Measurements from ENCODE around the gene PDE8B.
A peak's percentile ranks its signal among the peaks of the same experiment; 100 is the strongest.

Gene PDE8B, protein sequence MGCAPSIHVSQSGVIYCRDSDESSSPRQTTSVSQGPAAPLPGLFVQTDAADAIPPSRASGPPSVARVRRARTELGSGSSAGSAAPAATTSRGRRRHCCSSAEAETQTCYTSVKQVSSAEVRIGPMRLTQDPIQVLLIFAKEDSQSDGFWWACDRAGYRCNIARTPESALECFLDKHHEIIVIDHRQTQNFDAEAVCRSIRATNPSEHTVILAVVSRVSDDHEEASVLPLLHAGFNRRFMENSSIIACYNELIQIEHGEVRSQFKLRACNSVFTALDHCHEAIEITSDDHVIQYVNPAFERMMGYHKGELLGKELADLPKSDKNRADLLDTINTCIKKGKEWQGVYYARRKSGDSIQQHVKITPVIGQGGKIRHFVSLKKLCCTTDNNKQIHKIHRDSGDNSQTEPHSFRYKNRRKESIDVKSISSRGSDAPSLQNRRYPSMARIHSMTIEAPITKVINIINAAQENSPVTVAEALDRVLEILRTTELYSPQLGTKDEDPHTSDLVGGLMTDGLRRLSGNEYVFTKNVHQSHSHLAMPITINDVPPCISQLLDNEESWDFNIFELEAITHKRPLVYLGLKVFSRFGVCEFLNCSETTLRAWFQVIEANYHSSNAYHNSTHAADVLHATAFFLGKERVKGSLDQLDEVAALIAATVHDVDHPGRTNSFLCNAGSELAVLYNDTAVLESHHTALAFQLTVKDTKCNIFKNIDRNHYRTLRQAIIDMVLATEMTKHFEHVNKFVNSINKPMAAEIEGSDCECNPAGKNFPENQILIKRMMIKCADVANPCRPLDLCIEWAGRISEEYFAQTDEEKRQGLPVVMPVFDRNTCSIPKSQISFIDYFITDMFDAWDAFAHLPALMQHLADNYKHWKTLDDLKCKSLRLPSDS
- 0 reads per million in 3 donors for total RNA-seq

DNA sequence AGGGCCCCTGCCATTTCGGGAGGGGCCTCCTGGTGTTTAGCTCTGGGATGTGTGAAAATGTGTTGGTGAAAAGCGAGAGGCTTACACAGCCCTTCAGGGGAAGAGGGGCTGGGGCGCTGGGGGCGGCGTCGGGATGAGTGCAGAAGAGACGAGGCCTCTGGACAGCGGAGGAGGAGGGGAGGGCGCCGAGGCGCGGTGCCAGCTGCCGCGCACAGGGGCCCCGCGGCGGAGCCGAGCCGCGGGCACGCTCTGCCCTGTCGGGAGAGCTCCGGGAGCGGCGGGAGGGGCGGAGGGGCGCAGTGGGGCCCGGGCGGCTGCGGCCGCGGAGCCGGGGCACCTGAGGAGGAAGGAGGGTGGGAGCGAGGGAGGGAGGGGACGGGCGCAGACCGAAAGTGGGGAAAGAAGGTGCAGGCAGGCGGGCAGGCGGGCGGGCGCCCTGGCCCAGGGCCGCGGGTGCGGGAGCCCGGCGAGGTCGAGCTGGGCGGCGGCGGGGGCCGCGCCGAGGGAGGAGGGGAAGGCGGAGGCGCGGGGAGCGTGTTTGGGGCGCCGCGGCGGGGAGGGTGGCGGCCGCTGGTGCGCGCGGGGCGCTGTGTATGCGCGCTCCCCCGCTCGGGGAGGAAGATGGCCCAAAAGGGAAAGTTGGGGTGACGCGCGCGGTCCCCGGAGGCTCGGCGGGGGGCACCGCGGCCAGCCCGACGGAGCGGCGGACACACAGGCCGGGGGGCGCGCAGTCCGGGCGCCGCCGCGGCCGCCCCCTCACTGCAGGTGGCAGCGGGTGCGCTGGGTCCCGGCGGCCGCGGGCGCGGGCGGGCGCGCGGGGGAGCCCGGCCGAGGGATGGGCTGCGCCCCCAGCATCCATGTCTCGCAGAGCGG is at the start of gene PDE8B:
PDE8B (plus strand) TSS at position 590 of the 873 bp plus-strand sequence; CDS start at position 836, 246 bp downstream.
- Histone ChIP-seq H3K4me1 (ENCODE audit: control insufficient read depth, insufficient read depth, low read length, poor library complexity, severe bottlenecking) (peaks cover 9% of the 10 kb centered on the region), H3K27me3 (replicated peaks; ENCODE audit: control insufficient read depth, insufficient read depth, low read length, poor library complexity, severe bottlenecking) (peaks cover 19% of the 10 kb centered on the region), H3K9me3 (ENCODE audit: control insufficient read depth, low read length) (no peaks in the 10 kb centered on the region), H3K4me3 (ENCODE audit: insufficient read depth, low read depth, low read length, poor library complexity, severe bottlenecking) (peak within 1 kb of the TSS; percentile 28), H3K27ac (ENCODE audit: insufficient read depth, low read length, poor library complexity, severe bottlenecking) (no peak within 1 kb of the TSS), H3K36me3 (ENCODE audit: control insufficient read depth, insufficient read depth, low read length) (no peaks in the 10 kb centered on the region)
- no peak for DNase-seq

DNA sequence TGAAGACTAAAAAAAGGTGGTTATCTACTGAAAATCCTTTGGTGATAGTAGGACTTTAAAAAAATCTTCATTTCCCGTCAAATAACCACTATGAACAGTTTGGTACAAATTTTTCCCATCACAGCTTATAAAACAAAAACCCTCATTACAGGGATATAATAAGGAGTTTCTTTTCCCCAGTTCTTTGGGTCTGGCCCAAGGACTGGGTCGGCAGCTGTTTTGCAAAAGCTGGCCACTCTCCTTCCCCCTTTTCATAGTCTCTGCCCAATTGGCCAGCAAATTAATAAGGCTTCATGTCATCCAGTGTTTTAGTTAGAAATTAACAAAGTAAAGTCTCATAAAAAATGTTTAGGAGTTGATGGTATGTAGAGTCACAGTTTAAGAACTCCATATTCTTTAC is 47.0 kb upstream of the PDE8B start:
- H3K4me1 ChIP-seq (ENCODE audit: control insufficient read depth, insufficient read depth, low read length, poor library complexity, severe bottlenecking), result no peaks in the 10 kb centered on the region
- H3K9me3 ChIP-seq (ENCODE audit: control insufficient read depth, low read length), result no peaks in the 10 kb centered on the region
- no peaks in the 10 kb centered on the region for H3K27me3 ChIP-seq (replicated peaks; ENCODE audit: control insufficient read depth, insufficient read depth, low read length, poor library complexity, severe bottlenecking)
- no peak overlapping the region for H3K27ac ChIP-seq (ENCODE audit: insufficient read depth, low read length, poor library complexity, severe bottlenecking)
- DNase-seq, result no peak
- no peaks in the 10 kb centered on the region for H3K36me3 ChIP-seq (ENCODE audit: control insufficient read depth, insufficient read depth, low read length)
- no peak overlapping the region for H3K4me3 ChIP-seq (ENCODE audit: insufficient read depth, low read depth, low read length, poor library complexity, severe bottlenecking)

DNA sequence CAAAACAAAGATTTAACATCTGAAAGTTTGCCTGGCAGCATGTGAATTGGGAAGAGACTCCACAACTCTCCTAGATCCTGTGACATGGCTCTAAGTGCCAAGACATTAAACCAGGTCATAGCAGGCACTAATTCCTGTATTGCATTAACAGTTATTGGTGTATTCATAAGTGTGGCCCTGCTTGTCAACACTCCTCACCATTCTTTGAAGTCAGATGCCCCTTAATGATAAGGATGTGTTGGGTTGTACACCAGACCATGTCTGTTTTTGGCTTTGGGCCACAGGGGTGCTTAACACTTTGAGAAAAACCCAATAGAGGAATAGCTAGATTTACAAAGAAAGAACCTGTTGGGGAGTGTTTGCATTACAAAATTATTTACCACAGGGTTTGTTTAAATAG is 43.4 kb upstream of the PDE8B start:
- no peak for DNase-seq
- H3K36me3 ChIP-seq (ENCODE audit: control insufficient read depth, insufficient read depth, low read length), result no peaks in the 10 kb centered on the region
- no peak overlapping the region for H3K27ac ChIP-seq (ENCODE audit: insufficient read depth, low read length, poor library complexity, severe bottlenecking)
- H3K9me3 ChIP-seq (ENCODE audit: control insufficient read depth, low read length), result no peaks in the 10 kb centered on the region
- H3K4me1 ChIP-seq (ENCODE audit: control insufficient read depth, insufficient read depth, low read length, poor library complexity, severe bottlenecking), result no peaks in the 10 kb centered on the region
- H3K4me3 ChIP-seq (ENCODE audit: insufficient read depth, low read depth, low read length, poor library complexity, severe bottlenecking), result no peak overlapping the region
- H3K27me3 ChIP-seq (replicated peaks; ENCODE audit: control insufficient read depth, insufficient read depth, low read length, poor library complexity, severe bottlenecking), result no peaks in the 10 kb centered on the region

DNA sequence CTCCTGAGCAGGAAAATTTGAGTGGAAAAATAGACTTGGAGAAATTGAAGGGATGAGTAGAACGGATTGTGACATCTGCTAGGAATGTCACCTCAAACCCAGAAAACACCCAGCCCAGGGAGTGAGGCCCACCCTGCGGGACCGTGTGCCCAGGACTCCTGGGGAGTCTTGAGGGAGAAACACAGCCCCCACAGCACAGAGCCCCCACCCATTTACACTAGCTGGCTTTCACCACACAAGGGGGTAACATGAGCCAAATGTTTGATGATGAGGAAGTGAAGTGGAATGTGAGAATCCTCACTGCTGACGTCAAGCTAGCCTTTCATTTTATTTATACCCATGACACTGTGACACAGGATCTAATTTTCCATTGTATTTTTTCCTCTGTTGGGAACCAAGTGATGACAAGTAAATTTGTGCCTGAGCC is 42.8 kb upstream of the PDE8B start:
- no peak overlapping the region for H3K4me3 ChIP-seq (ENCODE audit: insufficient read depth, low read depth, low read length, poor library complexity, severe bottlenecking)

DNA sequence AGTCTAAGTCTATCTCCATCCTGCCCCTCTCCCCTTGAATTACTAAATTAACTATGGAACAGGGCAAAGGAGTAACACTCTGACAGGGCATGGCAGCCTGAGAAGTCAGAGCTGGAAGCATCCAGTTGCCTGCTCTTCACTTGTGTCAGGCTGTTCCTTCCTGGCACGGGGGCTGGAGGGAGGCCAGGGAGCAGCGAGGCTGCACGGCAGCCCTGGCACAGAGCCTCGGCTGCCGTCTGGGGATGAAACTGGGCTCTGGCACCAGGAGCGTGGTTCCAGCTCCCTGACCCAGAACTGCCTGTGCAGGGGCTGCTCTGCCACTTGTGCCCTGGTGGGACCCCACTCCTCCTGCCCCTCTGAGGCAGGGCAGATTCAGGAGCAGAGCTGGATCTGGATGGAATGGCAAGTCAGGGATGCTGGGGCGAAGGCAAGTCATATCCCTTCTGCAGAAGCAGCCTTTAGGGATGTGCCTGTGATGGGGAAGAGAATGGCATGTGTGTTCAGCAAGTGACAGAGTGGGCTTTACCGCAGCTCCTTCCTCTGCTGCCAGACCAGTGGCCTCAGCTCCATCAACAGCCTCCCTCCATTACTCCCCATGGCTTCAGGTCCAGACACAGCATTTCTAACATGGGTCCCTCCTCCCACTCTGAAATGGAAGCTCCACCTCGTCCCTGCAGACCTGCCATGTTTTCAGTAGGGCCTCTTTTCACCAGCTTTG is 42.2 kb upstream of the PDE8B start:
- no peak overlapping the region for H3K27ac ChIP-seq (ENCODE audit: insufficient read depth, low read length, poor library complexity, severe bottlenecking)
- H3K4me1 ChIP-seq (ENCODE audit: control insufficient read depth, insufficient read depth, low read length, poor library complexity, severe bottlenecking), result no peaks in the 10 kb centered on the region
- no peaks in the 10 kb centered on the region for H3K27me3 ChIP-seq (replicated peaks; ENCODE audit: control insufficient read depth, insufficient read depth, low read length, poor library complexity, severe bottlenecking)
- no peaks in the 10 kb centered on the region for H3K9me3 ChIP-seq (ENCODE audit: control insufficient read depth, low read length)
- H3K4me3 ChIP-seq (ENCODE audit: insufficient read depth, low read depth, low read length, poor library complexity, severe bottlenecking), result no peak overlapping the region
- DNase-seq, result no peak
- H3K36me3 ChIP-seq (ENCODE audit: control insufficient read depth, insufficient read depth, low read length), result no peaks in the 10 kb centered on the region

More for the DNA sequence above, 42.8 kb upstream of the PDE8B start:
- Histone ChIP-seq H3K4me1 (ENCODE audit: control insufficient read depth, insufficient read depth, low read length, poor library complexity, severe bottlenecking) (no peaks in the 10 kb centered on the region), H3K9me3 (ENCODE audit: control insufficient read depth, low read length) (no peaks in the 10 kb centered on the region), H3K36me3 (ENCODE audit: control insufficient read depth, insufficient read depth, low read length) (no peaks in the 10 kb centered on the region), H3K27ac (ENCODE audit: insufficient read depth, low read length, poor library complexity, severe bottlenecking) (no peak overlapping the region), H3K27me3 (replicated peaks; ENCODE audit: control insufficient read depth, insufficient read depth, low read length, poor library complexity, severe bottlenecking) (no peaks in the 10 kb centered on the region)
- DNase-seq, result no peak

DNA sequence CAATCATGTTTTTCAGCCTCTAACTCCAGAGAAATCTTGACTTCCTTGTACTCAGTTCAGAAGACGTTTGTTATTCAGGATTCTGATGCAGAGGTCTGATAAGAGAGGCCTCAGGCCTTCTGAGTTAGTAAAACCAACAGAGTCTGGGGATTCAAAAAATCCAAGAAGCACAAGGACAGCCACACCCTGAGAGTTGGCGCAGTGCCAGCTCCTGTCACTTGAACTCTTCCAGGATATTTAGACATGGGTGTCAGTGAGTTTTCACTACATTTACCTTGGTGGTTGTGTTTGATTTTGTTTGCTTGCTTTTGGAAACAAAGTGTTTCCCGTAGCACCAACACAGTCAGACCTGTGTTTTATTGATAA is 41.6 kb upstream of the PDE8B start:
- no peaks in the 10 kb centered on the region for H3K4me1 ChIP-seq (ENCODE audit: control insufficient read depth, insufficient read depth, low read length, poor library complexity, severe bottlenecking)
- DNase-seq, result no peak
- H3K27ac ChIP-seq (ENCODE audit: insufficient read depth, low read length, poor library complexity, severe bottlenecking), result no peak overlapping the region
- H3K36me3 ChIP-seq (ENCODE audit: control insufficient read depth, insufficient read depth, low read length), result no peaks in the 10 kb centered on the region
- H3K27me3 ChIP-seq (replicated peaks; ENCODE audit: control insufficient read depth, insufficient read depth, low read length, poor library complexity, severe bottlenecking), result no peaks in the 10 kb centered on the region
- no peaks in the 10 kb centered on the region for H3K9me3 ChIP-seq (ENCODE audit: control insufficient read depth, low read length)
- H3K4me3 ChIP-seq (ENCODE audit: insufficient read depth, low read depth, low read length, poor library complexity, severe bottlenecking), result no peak overlapping the region

DNA sequence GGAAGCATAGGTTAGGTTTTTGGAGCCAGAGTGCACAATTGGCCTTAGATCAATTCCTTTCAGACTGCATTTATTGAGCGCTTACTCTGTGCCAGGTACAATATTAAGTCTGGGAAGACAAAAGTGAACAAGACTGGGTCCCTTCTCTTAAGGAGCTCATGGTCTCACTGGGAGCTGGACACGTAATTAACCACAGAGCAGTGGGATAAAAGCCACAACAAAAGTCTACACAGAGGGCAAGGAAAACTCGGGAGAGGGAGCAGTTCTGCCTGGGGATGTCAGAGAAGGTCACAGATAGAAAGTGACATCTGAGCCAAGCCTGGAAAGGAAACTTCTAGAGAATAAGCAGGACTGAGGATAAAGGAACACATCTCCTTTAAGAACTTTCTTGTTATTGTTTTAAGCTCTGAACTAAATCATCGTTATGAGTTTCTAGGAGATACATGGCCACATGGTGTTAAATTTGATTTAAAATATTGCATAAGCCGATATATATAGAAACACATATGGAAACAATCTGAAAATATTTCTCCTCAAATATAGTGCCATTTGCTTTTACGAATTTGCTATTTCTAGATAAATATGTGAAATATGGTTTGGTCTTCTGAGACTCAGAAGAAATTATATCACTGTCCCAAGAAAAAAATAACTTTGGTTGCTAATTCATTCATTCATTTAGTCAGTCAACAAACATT is 40.1 kb upstream of the PDE8B start:
- Histone ChIP-seq H3K27ac (ENCODE audit: insufficient read depth, low read length, poor library complexity, severe bottlenecking) (no peak overlapping the region), H3K4me3 (ENCODE audit: insufficient read depth, low read depth, low read length, poor library complexity, severe bottlenecking) (no peak overlapping the region), H3K4me1 (ENCODE audit: control insufficient read depth, insufficient read depth, low read length, poor library complexity, severe bottlenecking) (no peaks in the 10 kb centered on the region), H3K9me3 (ENCODE audit: control insufficient read depth, low read length) (no peaks in the 10 kb centered on the region), H3K27me3 (replicated peaks; ENCODE audit: control insufficient read depth, insufficient read depth, low read length, poor library complexity, severe bottlenecking) (no peaks in the 10 kb centered on the region), H3K36me3 (ENCODE audit: control insufficient read depth, insufficient read depth, low read length) (no peaks in the 10 kb centered on the region)
- DNase-seq, result no peak

DNA sequence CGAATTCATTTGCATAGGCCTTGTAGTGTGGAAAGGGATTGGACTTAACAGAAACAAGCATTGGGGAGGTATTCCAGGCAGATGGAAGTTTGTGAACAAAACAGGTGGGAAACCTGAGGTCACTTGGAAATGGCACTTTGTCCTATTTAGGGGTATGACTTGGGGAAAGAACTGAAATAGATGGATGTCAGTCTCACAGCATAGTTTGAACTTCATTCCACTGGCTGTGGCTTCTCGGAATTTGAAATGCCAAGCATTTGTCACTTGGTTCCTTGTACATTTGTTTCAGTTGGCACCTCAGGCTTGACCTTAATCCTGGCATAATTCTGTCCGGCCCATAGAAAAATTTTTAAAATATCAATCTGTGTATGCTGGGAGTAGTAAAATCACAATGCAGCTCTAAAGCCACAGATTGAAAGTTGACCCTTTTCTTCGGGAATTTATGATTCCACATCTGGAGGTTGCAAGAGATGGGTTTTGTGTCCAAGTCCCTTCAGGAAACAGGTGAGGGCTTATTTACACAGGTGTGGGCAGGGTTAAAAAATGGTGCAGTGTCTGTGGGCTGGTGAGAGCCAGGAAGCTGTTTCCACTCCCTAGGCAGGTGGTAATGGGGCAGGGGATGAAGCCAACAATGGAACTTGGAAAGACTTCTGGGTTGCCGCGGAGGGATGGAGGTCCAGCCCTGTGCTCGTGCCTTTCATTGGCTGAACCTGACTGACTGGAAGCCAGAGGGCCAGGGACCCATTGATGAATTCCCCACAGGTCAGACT is 39.2 kb upstream of the PDE8B start:
- Histone ChIP-seq H3K27me3 (replicated peaks; ENCODE audit: control insufficient read depth, insufficient read depth, low read length, poor library complexity, severe bottlenecking) (no peaks in the 10 kb centered on the region), H3K4me1 (ENCODE audit: control insufficient read depth, insufficient read depth, low read length, poor library complexity, severe bottlenecking) (no peaks in the 10 kb centered on the region), H3K4me3 (ENCODE audit: insufficient read depth, low read depth, low read length, poor library complexity, severe bottlenecking) (no peak overlapping the region), H3K27ac (ENCODE audit: insufficient read depth, low read length, poor library complexity, severe bottlenecking) (no peak overlapping the region), H3K36me3 (ENCODE audit: control insufficient read depth, insufficient read depth, low read length) (no peaks in the 10 kb centered on the region), H3K9me3 (ENCODE audit: control insufficient read depth, low read length) (no peaks in the 10 kb centered on the region)
- DNase-seq, result no peak

All from effector memory CD4-positive, alpha-beta T cell (primary cell).